GM18870 (cell line): ENCODE measurements around the gene SLC7A6.

ENCODE experiments used
- ATAC-seq: cut with Tn5 transposase; IDR thresholded peaks from one replicate; pipeline ENCODE4 v1.9.1; 2021; ENCODE audit warnings: moderate library complexity; ENCODE audit not compliant: unreplicated experiment

Gene SLC7A6

DNA sequence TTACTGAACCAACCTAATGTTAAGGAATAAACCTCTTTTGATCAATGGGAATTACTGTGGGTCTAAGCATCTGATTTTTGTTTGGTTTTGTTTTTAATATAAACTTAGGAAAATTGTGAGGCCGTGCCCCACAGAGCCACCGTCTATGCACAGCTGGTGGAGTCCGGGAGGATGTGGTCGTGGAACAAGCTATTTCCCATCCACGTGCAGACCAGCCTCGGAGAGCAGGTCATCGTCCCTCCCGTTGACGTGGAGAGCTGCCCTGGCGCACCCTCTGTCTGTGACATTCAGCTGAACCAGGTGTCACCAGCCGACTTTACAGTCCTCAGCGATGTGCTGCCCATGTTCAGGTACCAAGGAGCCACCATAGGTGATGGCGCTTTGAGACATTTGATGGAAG, 74.9 kb downstream of the SLC7A6 start:
- no peak for ATAC-seq

DNA sequence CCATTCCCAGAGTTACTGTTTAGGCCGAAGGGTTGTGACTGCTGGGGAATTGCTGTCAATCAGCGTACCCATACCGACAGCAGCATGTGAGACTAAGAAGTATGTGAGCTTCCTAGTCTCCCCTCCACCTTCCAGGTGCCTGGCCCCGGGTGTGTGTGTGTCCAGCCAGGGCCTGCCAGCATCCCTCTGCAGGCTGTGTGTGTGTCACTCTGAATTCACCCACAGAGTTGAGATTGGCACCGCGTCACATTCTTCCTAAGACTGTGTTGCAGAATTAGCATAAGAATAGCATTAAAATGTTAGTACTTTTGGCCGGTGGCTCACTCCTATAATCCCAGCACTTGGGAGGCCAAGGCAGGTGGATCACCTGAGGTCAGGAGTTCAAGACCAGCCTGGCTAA, 78.3 kb downstream of the SLC7A6 start:
- no peak for ATAC-seq

DNA sequence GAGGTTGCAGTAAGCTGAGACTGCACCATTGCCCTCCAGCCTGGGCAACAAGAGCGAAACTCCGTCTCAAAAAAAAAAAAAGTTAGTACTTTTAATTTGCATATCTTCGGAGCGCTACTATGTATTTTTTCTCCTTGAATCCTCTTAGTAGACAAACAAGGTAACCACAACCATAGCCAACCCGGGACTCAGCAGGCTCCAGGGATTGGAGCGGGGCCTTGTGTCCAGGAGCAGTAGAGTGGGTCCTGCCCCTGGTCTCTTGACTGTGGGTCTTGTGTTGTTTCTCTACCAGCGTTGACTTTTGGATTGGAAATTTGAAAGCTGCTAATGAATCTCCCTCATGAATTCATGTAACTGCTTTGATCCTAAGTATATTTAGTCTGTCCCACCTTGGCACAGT, 78.8 kb downstream of the SLC7A6 start:
- no peak for ATAC-seq

DNA sequence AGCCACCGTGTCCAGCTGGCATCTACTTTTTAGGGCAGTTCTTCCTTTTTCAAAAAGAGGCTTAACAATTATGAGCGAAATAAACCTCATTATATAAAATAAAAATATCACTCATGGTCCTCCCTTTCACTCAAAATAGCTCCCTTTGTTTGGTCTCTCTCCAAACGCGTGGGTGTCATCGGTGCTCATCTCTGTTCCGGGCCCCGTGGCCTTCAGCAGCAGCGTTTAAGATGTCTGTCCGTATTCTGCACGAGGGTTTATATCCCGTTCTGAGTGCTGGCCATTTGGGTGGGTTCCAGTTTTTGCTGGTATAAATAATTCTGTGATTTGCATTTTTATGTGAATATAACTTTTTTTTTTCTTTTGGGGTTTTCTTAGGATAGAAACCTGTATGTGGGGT, 79.9 kb downstream of the SLC7A6 start:
- no peak for ATAC-seq

DNA sequence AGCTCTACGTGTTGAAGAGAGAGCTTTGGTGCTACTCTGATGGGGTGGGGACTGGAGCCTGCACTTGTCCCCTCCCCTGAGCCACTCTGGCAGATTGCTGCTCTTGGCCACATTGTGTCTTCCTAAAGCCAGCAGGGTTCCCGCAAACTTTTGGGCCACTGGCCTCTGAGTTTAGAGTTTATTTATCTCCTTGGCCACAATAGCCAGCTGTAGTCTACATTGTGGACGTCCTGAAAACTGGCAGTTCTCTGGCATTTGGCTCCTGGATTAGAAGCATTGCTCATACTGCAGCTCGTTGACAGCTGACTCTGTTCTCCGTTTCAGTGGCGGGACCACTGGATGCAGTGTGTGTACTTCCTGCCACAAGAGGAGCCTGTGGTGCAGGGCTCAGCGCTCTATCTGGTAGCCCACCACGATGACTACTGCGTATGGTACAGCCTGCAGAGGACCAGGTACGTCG, 81.1 kb downstream of the SLC7A6 start:
- no peak for ATAC-seq

DNA sequence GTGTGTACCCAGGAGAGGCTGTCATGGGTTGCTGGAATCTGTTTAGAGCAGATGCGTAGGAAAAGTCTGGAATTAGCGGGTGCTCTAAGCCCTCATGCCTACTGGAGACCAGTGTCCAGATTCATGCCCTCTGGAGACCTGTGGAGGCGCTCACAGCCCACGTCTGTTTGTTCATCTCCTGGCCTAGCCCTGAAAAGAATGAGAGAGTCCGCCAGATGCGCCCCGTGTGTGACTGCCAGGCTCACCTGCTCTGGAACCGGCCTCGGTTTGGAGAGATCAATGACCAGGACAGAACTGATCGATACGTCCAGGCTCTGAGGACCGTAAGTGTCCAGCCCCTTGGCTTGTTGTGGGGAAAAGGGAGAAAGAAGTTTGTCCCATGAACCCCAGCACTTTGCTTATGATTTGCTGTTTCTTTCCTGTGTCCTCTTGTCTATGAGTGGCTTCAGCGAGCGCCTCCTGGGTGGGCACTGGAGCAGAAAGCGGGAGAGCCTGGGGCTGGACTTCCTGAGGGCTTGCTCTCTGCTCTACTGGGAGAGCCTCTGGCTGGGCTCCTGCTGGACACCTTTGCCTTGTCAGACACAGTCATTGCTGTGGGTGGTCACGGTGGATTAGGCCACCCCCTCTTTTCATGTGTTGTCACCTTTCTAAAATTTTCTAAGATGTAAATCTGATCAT, 81.8 kb downstream of the SLC7A6 start:
- ATAC-seq, result no peak

DNA sequence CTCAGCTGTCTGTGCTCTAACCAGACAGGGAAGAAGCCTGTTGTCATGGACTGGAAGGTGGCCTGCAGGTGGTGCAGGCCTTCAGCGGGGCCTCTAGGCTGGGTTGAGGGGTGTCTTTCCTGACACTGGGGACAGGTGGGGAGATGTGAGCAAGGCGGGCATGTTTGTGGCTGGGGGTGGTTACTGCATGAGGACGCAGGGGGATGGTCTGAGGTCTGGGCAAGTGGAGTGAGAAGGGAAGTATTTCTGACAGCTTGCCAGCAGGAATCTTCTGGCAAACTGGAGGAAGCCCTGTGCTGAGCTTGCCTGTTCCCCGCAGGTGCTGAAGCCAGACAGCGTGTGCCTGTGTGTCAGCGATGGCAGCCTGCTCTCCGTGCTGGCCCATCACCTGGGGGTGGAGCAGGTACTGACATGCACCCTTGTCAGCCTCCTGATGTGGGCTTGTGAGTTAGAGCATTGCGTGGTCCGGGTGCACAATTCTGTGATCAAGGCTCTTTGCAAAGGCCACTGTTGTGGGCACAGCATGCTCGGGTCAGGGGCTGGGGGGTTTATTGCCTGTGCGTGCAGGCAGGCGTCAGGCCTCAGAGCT, 82.7 kb downstream of the SLC7A6 start:
- ATAC-seq, result no peak

DNA sequence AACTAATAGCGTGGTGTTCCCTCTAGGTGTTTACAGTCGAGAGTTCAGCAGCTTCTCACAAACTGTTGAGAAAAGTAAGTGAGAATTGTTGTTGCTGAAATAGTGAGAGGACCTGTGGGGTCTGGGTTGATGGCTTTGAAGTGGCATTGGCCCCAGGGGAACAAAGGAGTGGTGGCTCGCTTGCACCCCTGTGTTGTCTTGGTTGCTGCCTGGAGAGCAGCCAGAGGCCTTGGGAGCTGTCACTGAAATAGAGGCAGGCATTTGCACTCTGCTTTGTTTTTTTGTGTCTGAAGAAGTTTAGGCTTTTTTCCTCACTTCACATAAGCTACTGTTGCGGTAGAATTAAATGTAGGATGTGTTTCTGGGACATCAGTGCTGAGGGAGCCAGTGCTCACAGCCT, 83.3 kb downstream of the SLC7A6 start:
- ATAC-seq, result no peak

DNA sequence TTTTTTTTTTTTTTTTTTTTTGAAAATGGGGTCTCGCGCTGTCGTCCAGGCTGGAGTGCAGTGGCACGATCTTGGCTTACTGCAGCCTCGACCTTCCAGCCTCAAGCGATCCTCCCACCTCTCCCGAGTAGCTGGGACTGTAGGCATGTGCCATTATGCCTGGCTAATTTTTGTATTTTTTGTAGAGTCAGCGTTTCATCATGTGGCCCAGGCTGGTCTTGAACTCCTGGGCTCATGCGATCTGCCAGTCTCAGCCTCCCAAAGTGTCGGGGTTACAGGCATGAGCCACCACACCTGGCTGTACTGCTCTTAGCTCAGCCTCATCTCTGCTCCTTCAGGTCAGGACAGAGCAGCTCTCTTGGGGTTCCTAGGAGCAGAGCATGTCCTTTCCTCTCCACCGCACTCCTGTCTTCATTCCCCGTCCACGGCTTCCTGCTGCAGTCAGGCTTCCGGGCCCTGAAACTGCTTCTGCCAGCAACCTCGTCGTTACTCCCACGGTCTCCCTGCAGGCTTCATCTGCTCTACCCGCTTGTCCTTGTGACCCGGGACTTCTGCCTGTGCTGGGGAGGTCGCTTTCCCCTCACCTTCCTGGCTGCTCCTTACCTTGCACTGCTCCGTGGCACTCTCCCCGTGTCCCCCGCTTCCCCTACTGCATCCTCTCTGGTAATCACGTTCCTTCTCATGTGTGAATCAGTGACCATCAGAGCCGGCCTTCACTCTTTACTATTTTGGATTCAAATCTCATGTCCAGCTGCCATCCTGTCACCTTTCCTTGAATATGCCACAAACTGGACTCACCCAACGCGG, 84.5 kb downstream of the SLC7A6 start:
- no peak for ATAC-seq

DNA sequence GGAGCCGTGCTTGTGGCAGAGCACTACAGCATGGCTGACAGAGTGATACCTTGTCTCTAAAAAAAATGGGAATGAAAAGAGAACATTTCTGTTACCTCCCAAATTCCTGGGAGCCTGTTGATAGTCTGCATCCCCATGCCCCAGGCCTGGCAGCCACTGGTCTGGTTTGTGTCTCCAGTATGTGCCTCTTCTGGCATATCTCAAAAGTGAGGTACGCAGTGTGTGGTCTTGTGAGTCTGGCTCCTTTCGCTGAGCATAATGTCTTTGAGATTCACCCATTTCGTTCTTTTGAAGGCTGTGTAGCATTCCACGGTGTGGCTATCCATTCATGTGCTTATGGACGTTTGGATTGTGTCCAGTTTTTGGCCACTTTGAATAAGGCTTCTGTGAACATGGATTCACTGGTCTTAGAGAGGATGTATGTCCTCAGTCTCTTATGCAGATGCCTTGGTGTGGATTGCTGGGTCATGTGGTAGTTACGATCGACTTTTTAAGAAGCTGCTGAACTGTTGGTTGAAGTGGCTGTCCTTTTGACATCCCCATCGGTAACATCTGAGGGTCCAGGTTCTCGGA, 85.6 kb downstream of the SLC7A6 start:
- ATAC-seq, result no peak

DNA sequence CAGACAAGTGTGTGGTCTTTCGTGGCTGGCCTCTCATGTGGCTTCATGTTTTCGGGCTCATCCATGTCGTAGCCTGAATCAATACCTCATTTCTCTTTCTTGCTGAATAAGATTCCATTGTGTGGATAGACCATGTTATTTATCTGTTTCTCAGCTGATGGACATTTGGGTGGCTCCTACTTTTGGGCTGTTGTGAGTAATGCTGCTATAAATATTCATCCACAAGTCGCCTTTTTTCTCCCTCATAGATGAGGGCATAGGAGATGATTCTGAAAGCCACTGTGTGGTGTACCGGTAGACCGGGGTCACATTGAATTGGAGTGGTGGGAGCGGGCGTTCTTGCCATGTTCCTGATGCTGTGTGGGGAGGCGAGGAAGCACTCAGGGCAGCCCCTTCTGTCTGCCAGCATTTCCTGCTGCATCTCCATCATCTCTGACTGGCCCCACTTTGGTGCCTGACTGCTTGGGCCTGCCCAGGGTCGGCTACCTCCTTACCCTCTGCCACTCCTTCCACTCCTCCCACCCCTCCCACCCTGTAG, 86.6 kb downstream of the SLC7A6 start:
- ATAC-seq, result no peak
